NCI-H524 (cell line): Measurements from ENCODE around the gene SORCS3.

Source experiments
- DNase-seq, 2 experiments: peaks; one replicate each; lab custom pipeline; 2025; lab: John Stamatoyannopoulos, UW

The SORCS3 gene

GRCh38 chr10:105112862-105113261 lies 471.8 kb downstream of the SORCS3 start:
- DNase-seq = no peak

GRCh38 chr10:105113666-105114065 lies 472.6 kb downstream of the SORCS3 start:
- DNase-seq = no peak

DNA sequence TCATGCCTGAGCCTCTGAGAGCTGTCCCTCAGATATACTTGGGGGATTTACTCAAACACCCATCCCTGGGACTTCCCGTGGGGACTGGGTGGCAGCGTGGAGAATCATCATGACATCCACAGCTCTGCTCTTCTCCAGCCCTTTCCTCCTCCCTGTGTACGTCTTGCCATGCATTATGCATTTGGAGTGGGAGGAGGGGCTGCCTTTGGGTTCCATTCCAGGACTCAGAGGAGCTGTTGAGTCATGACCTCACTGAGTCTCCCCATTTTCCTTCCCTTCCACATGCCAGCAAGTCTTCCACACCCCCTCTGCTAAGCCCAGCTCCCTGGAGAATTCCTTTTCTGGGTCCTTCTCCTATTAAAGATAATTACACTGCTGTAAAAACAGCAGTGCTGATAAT lies 480.7 kb downstream of the SORCS3 start:
- DNase-seq = no peak

DNA sequence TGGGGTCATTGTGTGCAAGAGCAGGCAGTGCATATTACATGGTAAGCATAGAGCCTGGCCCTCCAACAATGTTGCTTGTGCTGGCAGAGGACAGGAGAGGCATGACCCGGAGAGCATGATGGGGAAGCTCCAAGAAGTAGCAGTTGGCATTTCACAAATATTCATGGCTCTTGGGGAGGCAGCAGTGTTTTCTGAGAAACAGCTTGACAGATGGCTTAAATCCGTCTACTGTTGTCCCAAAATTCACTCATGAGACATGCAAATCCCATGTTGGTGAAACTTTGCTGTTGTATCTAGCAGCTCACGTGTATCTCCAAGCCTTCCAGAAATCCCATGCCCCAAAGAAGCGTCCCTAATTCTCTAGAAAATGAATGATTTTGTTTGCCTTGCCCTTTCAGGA lies 487.0 kb downstream of the SORCS3 start:
- no peak for DNase-seq

DNA sequence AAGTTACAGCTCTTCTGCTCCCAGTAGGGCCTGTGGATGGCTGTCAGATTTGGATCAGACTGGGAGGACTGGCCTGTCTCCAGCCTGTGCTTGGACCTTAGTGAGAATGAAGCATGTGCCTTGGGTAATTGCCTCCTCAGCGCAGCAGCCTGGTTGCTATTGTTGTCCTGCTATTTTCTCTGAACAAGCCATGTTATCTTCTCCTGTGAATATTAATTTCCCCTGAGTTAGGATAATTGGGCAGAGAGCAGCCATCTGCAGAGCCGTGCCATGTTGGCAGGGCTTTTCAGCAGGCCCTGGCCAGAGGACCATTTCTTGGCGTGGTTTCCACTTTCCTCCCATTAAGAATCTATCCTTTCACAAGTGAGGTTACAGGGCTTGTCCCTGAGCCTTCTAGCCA lies 497.3 kb downstream of the SORCS3 start:
- no peak for DNase-seq

DNA sequence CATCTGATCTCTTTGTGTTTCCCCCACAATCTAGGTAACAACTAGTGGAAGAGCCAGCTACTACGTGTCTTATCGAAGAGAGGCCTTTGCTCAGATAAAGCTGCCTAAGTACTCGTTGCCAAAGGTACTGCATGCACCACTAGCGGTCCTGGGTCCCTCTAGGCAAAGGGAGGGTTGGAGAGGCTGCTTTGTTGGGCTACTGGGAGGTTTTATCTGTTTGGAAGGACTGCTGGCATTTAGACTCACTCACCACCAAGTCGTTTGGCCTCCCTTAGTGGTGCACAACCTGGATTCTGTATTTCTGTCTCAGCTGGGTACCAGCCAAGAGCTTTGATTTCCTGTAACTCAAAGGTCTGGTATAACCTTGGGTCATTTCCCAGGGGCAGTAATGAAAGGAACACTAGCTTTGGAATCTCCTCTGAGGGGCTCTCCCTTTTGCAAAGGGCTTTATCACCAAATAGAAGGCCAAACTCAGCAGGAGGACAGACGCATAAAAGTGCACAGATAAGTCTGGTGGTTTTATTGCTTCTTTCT lies 498.3 kb downstream of the SORCS3 start:
- DNase-seq = no peak

DNA sequence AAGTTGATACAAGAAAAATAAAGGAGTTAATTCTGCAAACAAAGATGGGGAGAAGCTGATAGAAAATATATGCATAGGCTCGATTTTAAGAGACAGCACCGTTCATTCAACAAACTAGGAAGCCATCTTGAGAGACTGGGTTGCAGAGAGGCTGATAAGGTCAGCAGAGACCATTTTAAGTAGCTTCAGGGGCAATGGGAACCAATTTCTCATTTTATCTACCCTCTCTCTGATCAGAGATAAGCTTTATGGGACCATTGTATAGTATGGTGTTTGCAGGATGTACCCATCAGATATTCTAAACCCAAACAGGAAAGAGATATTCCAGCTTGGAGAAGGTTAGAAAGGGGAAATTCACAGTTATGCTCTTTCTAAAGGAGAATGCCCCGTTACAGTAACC lies 499.5 kb downstream of the SORCS3 start:
- DNase-seq = no peak

GRCh38 chr10:105145711-105146110 lies 504.6 kb downstream of the SORCS3 start:
- DNase-seq = no peak

GRCh38 chr10:105146436-105146835 lies 505.3 kb downstream of the SORCS3 start:
- DNase-seq = no peak

DNA sequence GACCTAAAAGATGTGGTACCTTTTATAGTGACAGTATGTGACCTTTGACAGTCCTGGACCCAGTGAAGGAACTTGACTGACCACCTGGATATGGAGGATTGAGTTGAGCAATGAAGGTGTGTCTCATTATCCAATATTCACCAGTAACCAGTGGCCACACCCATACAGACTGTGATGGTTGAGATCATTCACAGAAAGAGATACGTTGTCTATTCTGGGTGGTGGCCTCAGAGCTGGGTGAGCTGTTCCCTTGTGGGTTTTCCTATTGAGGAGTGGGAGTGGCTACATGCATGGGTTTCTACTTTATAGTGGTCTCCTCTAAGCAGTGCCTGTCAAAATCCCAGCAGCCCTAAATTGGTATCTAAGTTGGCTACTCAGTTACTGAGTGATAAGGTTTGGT lies 507.4 kb downstream of the SORCS3 start:
- no peak for DNase-seq

DNA sequence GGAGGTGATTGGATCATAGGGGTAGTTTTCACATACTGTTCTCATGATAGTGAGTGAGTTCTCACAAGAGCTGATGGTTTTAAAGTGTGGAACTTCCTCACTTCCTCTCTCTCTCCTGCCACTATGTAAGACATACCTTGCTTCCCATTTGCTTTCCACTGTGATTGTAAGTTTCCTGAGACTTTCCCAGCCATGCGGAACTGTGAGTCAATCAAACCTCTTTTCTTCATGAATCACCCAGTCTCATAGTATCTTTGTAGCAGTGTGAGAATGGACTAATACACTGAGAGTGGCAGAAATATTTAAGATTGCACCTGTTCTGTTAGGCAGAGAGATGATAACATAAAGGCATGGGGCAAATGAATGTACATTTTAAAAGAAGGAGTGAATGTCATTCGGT lies 507.8 kb downstream of the SORCS3 start:
- no peak for DNase-seq

- DNase-seq = no peak
These were observed 508.3 kb downstream of the SORCS3 start for GRCh38 chr10:105149371-105149891.

DNA sequence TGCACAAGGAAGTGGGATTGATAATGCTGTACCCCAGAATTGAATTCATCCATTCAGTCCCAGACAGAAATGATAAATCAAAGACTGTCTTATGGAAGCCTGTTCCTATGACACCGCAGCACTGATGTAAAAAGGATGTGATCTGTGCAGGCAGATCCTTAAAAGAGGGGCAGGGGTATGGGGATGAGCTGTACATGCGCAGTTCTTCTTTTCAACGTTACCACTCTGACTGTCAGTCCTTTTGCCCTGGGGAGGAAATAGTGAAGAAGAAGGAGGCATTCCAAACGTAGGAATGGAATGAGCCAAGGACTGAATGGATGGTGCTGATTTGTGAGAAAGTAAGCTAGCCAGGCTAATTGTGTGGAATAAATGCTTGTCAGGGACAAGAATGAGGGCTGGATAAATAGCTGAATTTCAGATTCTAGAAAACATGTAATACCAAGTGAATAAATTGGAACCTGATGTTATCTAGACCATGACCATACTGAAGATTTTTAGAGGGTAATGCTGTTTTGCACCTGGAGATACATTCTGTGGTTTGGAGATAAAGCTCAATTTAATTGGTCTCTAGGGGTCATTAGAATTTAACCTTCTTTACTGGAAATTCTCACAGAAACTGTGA lies 509.3 kb downstream of the SORCS3 start:
- no peak for DNase-seq

GRCh38 chr10:105154736-105155135 lies 513.6 kb downstream of the SORCS3 start:
- no peak for DNase-seq

- DNase-seq = no peak
These were observed 518.2 kb downstream of the SORCS3 start for GRCh38 chr10:105159268-105159667.

DNA sequence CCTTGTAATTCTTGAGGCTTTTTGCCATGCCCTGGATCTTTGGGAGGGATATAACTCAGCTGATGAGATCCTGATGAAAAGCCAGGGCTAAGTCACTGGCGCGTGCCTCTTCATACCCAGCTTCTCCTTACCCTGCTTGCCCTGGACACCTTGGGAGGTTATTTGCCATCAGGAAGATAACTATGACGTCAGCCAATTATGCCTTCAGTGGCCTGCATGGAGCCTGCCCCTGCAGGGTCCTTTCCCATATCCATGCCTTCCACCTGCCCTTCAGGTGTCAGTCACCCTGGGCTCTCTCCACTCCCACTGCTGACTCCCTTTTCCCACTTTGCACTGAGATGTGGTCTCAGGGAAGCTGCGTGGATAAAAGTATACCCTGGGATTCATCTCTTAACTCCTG lies 520.1 kb downstream of the SORCS3 start:
- DNase-seq = no peak

DNA sequence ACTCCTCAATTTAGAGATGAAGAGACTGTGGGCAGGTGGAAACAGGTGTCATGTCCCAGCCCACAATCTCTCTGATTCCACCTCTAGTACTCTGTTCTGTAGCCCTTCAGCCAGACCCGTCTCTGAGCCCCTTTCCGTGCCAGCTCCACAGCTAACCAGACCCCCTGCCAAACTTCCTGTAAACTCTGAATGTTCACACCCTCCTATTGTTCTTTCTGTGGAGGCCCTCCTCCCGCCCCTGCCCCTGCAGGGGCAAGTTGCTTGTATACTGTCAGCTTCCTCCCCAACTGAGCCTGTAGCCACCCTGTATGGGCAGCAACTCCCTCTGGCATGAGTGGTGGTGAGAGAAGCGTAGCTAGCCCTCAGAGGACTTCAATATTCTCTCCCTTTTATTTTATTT lies 520.7 kb downstream of the SORCS3 start:
- DNase-seq = no peak

DNA sequence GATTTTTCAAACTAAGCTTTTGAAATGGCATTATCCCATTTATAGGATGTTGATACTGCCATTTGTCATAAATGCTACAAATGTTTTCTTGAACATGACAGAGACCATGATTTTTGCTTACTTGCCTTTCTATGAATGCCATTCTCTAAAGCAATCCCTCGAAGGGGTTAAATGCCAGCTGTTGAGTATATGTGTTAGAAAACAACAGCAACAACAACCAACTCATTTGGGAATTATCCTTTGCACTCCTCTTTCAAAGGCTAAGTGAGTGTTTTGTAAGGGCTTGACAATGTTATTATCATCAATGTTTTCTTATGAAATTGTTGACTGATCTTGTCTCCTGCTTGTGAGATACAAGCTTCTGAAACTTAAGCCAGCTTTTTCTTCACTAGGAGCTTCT lies 529.4 kb downstream of the SORCS3 start:
- no peak for DNase-seq

DNA sequence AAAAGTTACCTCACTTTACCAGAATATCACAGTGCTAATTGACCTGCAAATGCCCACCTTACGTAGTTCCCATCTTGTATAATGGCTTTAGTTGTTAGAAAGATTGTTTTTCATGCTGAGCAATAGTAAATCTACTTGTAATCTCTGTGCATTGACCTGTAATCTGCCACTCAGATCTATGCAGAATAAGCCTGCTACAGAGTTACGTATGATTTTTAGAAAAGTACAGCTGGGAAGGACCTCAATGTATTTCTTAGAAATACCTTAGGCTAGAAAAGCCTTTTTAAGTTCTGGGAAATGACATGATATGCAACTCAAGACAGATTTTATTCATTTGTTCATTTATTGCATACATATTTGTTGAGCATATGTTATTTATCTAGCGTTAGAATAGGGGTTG lies 530.9 kb downstream of the SORCS3 start:
- no peak for DNase-seq

- DNase-seq = no peak
These were observed 540.5 kb downstream of the SORCS3 start for GRCh38 chr10:105181626-105182025.

- DNase-seq = no peak
These were observed 542.4 kb downstream of the SORCS3 start for GRCh38 chr10:105183536-105183935.

DNA sequence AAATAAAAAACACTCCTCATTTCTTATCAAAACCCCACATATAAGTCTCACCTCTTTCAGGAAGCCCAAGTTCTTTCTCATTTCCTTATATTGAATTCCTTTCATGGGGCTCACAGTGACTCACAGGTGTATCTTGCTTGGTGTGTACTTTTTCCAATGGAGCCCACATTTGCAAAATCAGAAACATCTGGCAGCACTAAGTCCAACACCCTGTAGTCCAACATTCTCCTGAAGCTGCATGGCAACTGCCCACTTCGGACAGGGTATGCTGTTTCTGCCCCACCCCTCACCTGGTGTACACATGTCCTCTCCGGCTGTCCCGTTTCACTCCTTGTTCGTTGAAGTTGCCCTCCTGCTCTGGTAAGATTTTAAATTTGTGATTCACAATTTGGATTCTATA lies 544.1 kb downstream of the SORCS3 start:
- no peak for DNase-seq

- DNase-seq = no peak
These were observed 546.2 kb downstream of the SORCS3 start for GRCh38 chr10:105187243-105187642.
